Measurements from ENCODE around the gene CNOT1.
"Not testable (repeated sequence)": the region's sequence is repeated elsewhere in the genome, so short reads cannot be mapped to it uniquely, and the experiment has no call there.

Gene CNOT1

GRCh38 chr16:58565697-58566096 is 63.9 kb downstream of the CNOT1 start:
- H3K27ac Mint-ChIP-seq, ATAC-seq, H3K27me3 Mint-ChIP-seq, H3K4me3 Mint-ChIP-seq, H3K9me3 Mint-ChIP-seq, DNase-seq: not testable (repeated sequence)
- H3K4me1 Mint-ChIP-seq: peaks cover 12% of the 10 kb centered on the region

GRCh38 chr16:58563775-58564174 is 65.9 kb downstream of the CNOT1 start:
- no peaks in the 10 kb centered on the region for H3K4me1 Mint-ChIP-seq
- no peak for DNase-seq

GRCh38 chr16:58563235-58563634 is 66.4 kb downstream of the CNOT1 start:
- no peaks in the 10 kb centered on the region for H3K9me3 Mint-ChIP-seq
- H3K27ac Mint-ChIP-seq: no peak overlapping the region
- ATAC-seq (no peak), DNase-seq (no peak)
- H3K4me1 Mint-ChIP-seq: no peaks in the 10 kb centered on the region
- no peak overlapping the region for H3K4me3 Mint-ChIP-seq
- no peaks in the 10 kb centered on the region for H3K27me3 Mint-ChIP-seq

More at GRCh38 chr16:58563775-58564174, 65.9 kb downstream of the CNOT1 start:
- no peaks in the 10 kb centered on the region for H3K9me3 Mint-ChIP-seq
- ATAC-seq: no peak
- no peak overlapping the region for H3K27ac Mint-ChIP-seq
- no peaks in the 10 kb centered on the region for H3K27me3 Mint-ChIP-seq
- no peak overlapping the region for H3K4me3 Mint-ChIP-seq

- no peak for DNase-seq
- H3K9me3 Mint-ChIP-seq: no peaks in the 10 kb centered on the region
- H3K4me1 Mint-ChIP-seq: no peaks in the 10 kb centered on the region
- no peaks in the 10 kb centered on the region for H3K27me3 Mint-ChIP-seq
- peak overlapping the region; percentile 61 to 67 for H3K27ac Mint-ChIP-seq
- ATAC-seq: no peak
- H3K4me3 Mint-ChIP-seq: no peak overlapping the region
Measured at GRCh38 chr16:58556678-58557077, 72.9 kb downstream of the CNOT1 start.

- Mint-ChIP-seq H3K27ac (peak overlapping the region in 1 of 2 donors; percentile 34), H3K4me1 (no peaks in the 10 kb centered on the region), H3K27me3 (no peaks in the 10 kb centered on the region), H3K4me3 (no peak overlapping the region), H3K9me3 (no peaks in the 10 kb centered on the region)
- DNase-seq: no peak
- no peak for ATAC-seq
Measured at GRCh38 chr16:58551496-58551895, 78.1 kb downstream of the CNOT1 start.

GRCh38 chr16:58548378-58548777 is 81.2 kb downstream of the CNOT1 start:
- DNase-seq (no peak), ATAC-seq (no peak)
- no peak overlapping the region for H3K27ac Mint-ChIP-seq
- no peaks in the 10 kb centered on the region for H3K4me1 Mint-ChIP-seq
- no peak overlapping the region for H3K4me3 Mint-ChIP-seq
- no peaks in the 10 kb centered on the region for H3K9me3 Mint-ChIP-seq
- H3K27me3 Mint-ChIP-seq: no peaks in the 10 kb centered on the region

GRCh38 chr16:58543685-58544084 is 85.9 kb downstream of the CNOT1 start:
- no peak overlapping the region for H3K27ac Mint-ChIP-seq
- ATAC-seq (no peak), DNase-seq (no peak)
- H3K27me3 Mint-ChIP-seq: no peaks in the 10 kb centered on the region
- H3K4me3 Mint-ChIP-seq: no peak overlapping the region
- H3K9me3 Mint-ChIP-seq: no peaks in the 10 kb centered on the region
- no peaks in the 10 kb centered on the region for H3K4me1 Mint-ChIP-seq

GRCh38 chr16:58542291-58542690 is 87.3 kb downstream of the CNOT1 start:
- Mint-ChIP-seq H3K4me1 (no peaks in the 10 kb centered on the region), H3K27me3 (no peaks in the 10 kb centered on the region), H3K9me3 (no peaks in the 10 kb centered on the region), H3K4me3 (no peak overlapping the region), H3K27ac (no peak overlapping the region)
- ATAC-seq: no peak
- DNase-seq: no peak

GRCh38 chr16:58541711-58542110 is 87.9 kb downstream of the CNOT1 start:
- no peaks in the 10 kb centered on the region for H3K4me1 Mint-ChIP-seq
- no peaks in the 10 kb centered on the region for H3K9me3 Mint-ChIP-seq
- no peak overlapping the region for H3K27ac Mint-ChIP-seq
- no peaks in the 10 kb centered on the region for H3K27me3 Mint-ChIP-seq
- no peak for DNase-seq
- no peak for ATAC-seq
- H3K4me3 Mint-ChIP-seq: no peak overlapping the region

- H3K27ac Mint-ChIP-seq: no peak overlapping the region
- DNase-seq (no peak), ATAC-seq (no peak)
- no peaks in the 10 kb centered on the region for H3K4me1 Mint-ChIP-seq
- H3K9me3 Mint-ChIP-seq: no peaks in the 10 kb centered on the region
- no peaks in the 10 kb centered on the region for H3K27me3 Mint-ChIP-seq
- H3K4me3 Mint-ChIP-seq: no peak overlapping the region
Measured at GRCh38 chr16:58537124-58537906, 92.3 kb downstream of the CNOT1 start.

- Mint-ChIP-seq H3K4me1 (peaks cover under 1% of the 10 kb centered on the region), H3K4me3 (no peak overlapping the region), H3K27me3 (no peaks in the 10 kb centered on the region), H3K9me3 (no peaks in the 10 kb centered on the region), H3K27ac (no peak overlapping the region)
- no peak for ATAC-seq
- DNase-seq: no peak
Measured at GRCh38 chr16:58536278-58536677, 93.3 kb downstream of the CNOT1 start.

- Mint-ChIP-seq H3K4me1 (peaks cover 6% of the 10 kb centered on the region), H3K27me3 (no peaks in the 10 kb centered on the region), H3K27ac (no peak overlapping the region), H3K4me3 (no peak overlapping the region), H3K9me3 (no peaks in the 10 kb centered on the region)
- DNase-seq (no peak), ATAC-seq (no peak)
Measured at GRCh38 chr16:58535100-58535499, 94.5 kb downstream of the CNOT1 start.

- Mint-ChIP-seq H3K27me3 (no peaks in the 10 kb centered on the region), H3K4me1 (peaks cover 6% of the 10 kb centered on the region), H3K4me3 (no peak overlapping the region), H3K9me3 (no peaks in the 10 kb centered on the region), H3K27ac (no peak overlapping the region)
- DNase-seq (no peak), ATAC-seq (no peak)
Measured at GRCh38 chr16:58533751-58534470, 95.7 kb downstream of the CNOT1 start.

GRCh38 chr16:58532414-58532813 is 97.2 kb downstream of the CNOT1 start:
- H3K4me3 Mint-ChIP-seq: no peak overlapping the region
- DNase-seq: no peak
- peaks cover 6% of the 10 kb centered on the region for H3K4me1 Mint-ChIP-seq
- H3K27ac Mint-ChIP-seq: no peak overlapping the region
- H3K9me3 Mint-ChIP-seq: no peaks in the 10 kb centered on the region
- no peaks in the 10 kb centered on the region for H3K27me3 Mint-ChIP-seq
- ATAC-seq: no peak

GRCh38 chr16:58530179-58530578 is 99.4 kb downstream of the CNOT1 start:
- no peak for DNase-seq
- no peak for ATAC-seq
- peaks cover 6% of the 10 kb centered on the region for H3K4me1 Mint-ChIP-seq
- no peak overlapping the region for H3K4me3 Mint-ChIP-seq
- H3K27me3 Mint-ChIP-seq: no peaks in the 10 kb centered on the region
- H3K27ac Mint-ChIP-seq: no peak overlapping the region
- no peaks in the 10 kb centered on the region for H3K9me3 Mint-ChIP-seq

- no peaks in the 10 kb centered on the region for H3K27me3 Mint-ChIP-seq
- H3K27ac Mint-ChIP-seq: no peak overlapping the region
- H3K4me3 Mint-ChIP-seq: no peak overlapping the region
- ATAC-seq (no peak), DNase-seq (no peak)
- H3K4me1 Mint-ChIP-seq: peaks cover 36% of the 10 kb centered on the region
- no peaks in the 10 kb centered on the region for H3K9me3 Mint-ChIP-seq
Measured at GRCh38 chr16:58519707-58520106, 109.9 kb downstream of the CNOT1 start.

All from stimulated activated naive CD8-positive, alpha-beta T cell treated with anti-CD3 and anti-CD28 coated beads, Interleukin-15, amount 100 ng/mL, for 72 hours (primary cell).